ENCODE data around the gene CYP1B1.

Gene CYP1B1

DNA sequence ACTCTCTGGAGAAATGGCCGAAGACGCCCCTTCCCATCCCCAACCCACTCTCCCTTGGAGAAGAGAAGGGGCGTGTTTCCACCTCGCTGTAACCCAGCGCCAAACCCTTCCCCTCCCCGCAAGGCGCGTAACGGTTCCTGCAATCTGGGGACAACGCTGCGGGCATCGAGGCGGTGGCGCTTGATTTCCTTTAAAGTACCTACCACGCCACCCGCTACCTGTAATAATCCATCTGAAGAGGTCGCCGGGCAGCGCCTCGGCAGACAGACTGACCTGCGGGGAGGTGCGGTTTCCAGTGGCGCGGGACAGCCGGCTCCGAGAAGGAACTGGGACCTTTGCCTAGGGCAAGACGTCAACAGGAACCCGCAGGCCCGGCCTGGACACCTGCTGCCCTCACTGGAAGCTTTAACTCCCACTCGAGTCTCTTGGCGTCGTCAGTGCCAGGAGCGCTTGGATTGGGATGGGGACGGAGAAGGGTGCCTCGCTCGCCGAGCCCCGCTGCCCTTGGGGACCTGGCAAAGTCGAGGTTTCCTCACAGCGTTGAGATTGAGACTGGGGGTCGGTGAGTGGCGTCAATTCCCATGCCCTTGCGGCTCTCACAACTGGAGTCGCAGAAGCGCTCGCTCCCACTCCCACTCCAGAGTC, at the start of gene CYP1B1:
CYP1B1 (minus strand) TSS at position 645 of the 645 bp plus-strand sequence. CDS start 763 bp downstream, outside the sequence.
- Histone ChIP-seq H3K27ac (ENCODE audit: low read length) (peak within 1 kb of the TSS; percentile 23; the same call in 1 of the 2 replicates), H3K27me3 (replicated peaks; ENCODE audit: insufficient read depth, low read length) (no peaks in the 10 kb centered on the region), H3K4me1 (ENCODE audit: low read length) (no peaks in the 10 kb centered on the region), H3K9me2 (replicated peaks; ENCODE audit: insufficient read depth, low read length) (no peaks in the 10 kb centered on the region), H3K4me2 (ENCODE audit: low read depth, low read length) (peak within 1 kb of the TSS; percentile 96), H2AFZ (ENCODE audit: low read length) (peak within 1 kb of the TSS; percentile 76), H3K4me3 (ENCODE audit: low read length) (peak within 1 kb of the TSS; percentile 76), H3K36me3 (replicated peaks; ENCODE audit: insufficient read depth, low read length) (no peaks in the 10 kb centered on the region), H3K9ac (ENCODE audit: low read length) (peak within 1 kb of the TSS; percentile 44), H4K20me1 (ENCODE audit: insufficient read depth, low read length) (no peaks in the 10 kb centered on the region), H3F3A (ENCODE audit: insufficient read depth, low read length) (no peaks in the 10 kb centered on the region; the same call in 1 of the 2 replicates), H3K9me3 (replicated peaks; ENCODE audit: insufficient read depth, low read length) (no peaks in the 10 kb centered on the region), H3K79me2 (ENCODE audit: low read length) (no peaks in the 10 kb centered on the region)
- TF ChIP-seq EZH2 (optimal IDR thresholded peaks at IDR 0.05; ENCODE audit: low read depth, low read length) (no peak), EZH2phosphoT487 (IDR thresholded peaks at IDR 0.05; ENCODE audit: low read length) (no peak)
- TF ChIP-seq, protein P1, sequence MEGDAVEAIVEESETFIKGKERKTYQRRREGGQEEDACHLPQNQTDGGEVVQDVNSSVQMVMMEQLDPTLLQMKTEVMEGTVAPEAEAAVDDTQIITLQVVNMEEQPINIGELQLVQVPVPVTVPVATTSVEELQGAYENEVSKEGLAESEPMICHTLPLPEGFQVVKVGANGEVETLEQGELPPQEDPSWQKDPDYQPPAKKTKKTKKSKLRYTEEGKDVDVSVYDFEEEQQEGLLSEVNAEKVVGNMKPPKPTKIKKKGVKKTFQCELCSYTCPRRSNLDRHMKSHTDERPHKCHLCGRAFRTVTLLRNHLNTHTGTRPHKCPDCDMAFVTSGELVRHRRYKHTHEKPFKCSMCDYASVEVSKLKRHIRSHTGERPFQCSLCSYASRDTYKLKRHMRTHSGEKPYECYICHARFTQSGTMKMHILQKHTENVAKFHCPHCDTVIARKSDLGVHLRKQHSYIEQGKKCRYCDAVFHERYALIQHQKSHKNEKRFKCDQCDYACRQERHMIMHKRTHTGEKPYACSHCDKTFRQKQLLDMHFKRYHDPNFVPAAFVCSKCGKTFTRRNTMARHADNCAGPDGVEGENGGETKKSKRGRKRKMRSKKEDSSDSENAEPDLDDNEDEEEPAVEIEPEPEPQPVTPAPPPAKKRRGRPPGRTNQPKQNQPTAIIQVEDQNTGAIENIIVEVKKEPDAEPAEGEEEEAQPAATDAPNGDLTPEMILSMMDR (IDR thresholded peaks at IDR 0.05; ENCODE audit: low read length) = no peak
- DNase-seq = no peak

DNA sequence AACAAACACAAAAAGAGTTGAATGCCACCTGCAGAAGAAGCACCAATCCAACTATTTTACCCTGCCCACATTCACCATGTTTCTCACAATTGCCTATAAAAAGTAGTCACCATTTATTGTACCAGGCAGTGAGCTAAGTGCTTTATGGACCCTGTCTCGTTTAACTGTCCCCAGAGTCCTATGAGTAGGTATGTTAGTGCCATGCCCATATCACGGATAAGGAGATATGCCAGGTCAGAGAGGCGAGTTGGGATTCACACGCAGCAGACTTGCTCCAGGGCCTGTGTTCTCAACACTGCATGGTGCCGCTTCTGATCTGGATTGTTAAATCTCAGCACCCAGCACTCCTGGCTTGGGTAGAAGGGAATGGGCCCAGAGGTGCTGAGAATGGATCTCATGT, 49.1 kb upstream of the CYP1B1 start:
- TF ChIP-seq, protein P1 (IDR thresholded peaks at IDR 0.05; ENCODE audit: low read length) = no peak
- TF ChIP-seq EZH2phosphoT487 (IDR thresholded peaks at IDR 0.05; ENCODE audit: low read length) (no peak), EZH2 (optimal IDR thresholded peaks at IDR 0.05; ENCODE audit: low read depth, low read length) (no peak)
- Histone ChIP-seq H3K36me3 (replicated peaks; ENCODE audit: insufficient read depth, low read length) (no peaks in the 10 kb centered on the region), H3K9ac (ENCODE audit: low read length) (no peak overlapping the region), H4K20me1 (ENCODE audit: insufficient read depth, low read length) (no peaks in the 10 kb centered on the region), H3K4me2 (ENCODE audit: low read depth, low read length) (no peak overlapping the region), H3F3A (ENCODE audit: insufficient read depth, low read length) (no peaks in the 10 kb centered on the region), H3K4me1 (ENCODE audit: low read length) (no peaks in the 10 kb centered on the region), H3K27me3 (replicated peaks; ENCODE audit: insufficient read depth, low read length) (no peaks in the 10 kb centered on the region), H3K4me3 (ENCODE audit: low read length) (no peak overlapping the region), H3K9me3 (replicated peaks; ENCODE audit: insufficient read depth, low read length) (no peaks in the 10 kb centered on the region), H3K9me2 (replicated peaks; ENCODE audit: insufficient read depth, low read length) (no peaks in the 10 kb centered on the region), H3K79me2 (ENCODE audit: low read length) (no peaks in the 10 kb centered on the region), H3K27ac (ENCODE audit: low read length) (no peak overlapping the region), H2AFZ (ENCODE audit: low read length) (no peak overlapping the region)
- no peak for DNase-seq

DNA sequence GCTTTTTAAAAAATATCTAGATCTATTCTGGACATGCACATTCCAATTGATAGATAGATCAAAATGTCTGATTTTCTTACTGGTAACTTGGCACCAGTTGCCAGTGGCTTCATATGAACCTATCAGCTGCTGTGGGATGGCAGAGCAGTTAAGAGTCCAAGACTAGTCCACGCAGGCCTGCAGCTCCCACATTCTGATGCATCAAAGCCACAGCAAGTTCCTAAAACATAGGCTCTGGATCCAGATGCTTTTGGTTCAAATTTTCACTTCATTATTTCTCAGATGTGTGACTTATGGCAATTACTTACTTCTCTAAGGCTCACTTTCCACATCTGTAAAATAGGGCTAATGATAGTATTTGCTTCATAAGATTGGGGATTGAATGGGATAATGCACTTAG, 48.0 kb upstream of the CYP1B1 start:
- Histone ChIP-seq H4K20me1 (ENCODE audit: insufficient read depth, low read length) (no peaks in the 10 kb centered on the region), H3K9me3 (replicated peaks; ENCODE audit: insufficient read depth, low read length) (no peaks in the 10 kb centered on the region), H3F3A (ENCODE audit: insufficient read depth, low read length) (no peaks in the 10 kb centered on the region), H3K27me3 (replicated peaks; ENCODE audit: insufficient read depth, low read length) (no peaks in the 10 kb centered on the region), H2AFZ (ENCODE audit: low read length) (no peak overlapping the region), H3K4me1 (ENCODE audit: low read length) (no peaks in the 10 kb centered on the region), H3K4me3 (ENCODE audit: low read length) (no peak overlapping the region), H3K9me2 (replicated peaks; ENCODE audit: insufficient read depth, low read length) (no peaks in the 10 kb centered on the region), H3K27ac (ENCODE audit: low read length) (no peak overlapping the region), H3K4me2 (ENCODE audit: low read depth, low read length) (no peak overlapping the region), H3K36me3 (replicated peaks; ENCODE audit: insufficient read depth, low read length) (no peaks in the 10 kb centered on the region), H3K79me2 (ENCODE audit: low read length) (no peaks in the 10 kb centered on the region), H3K9ac (ENCODE audit: low read length) (no peak overlapping the region)
- no peak for DNase-seq
- TF ChIP-seq, protein P1 (IDR thresholded peaks at IDR 0.05; ENCODE audit: low read length) = no peak
- no peak for TF ChIP-seq EZH2 (optimal IDR thresholded peaks at IDR 0.05; ENCODE audit: low read depth, low read length)
- TF ChIP-seq EZH2phosphoT487 (IDR thresholded peaks at IDR 0.05; ENCODE audit: low read length) = no peak
